ENCODE data around the gene DECR2.
"Not testable (repeated sequence)": the region's sequence is repeated elsewhere in the genome, so short reads cannot be mapped to it uniquely, and the experiment has no call there.

DECR2 gene

GRCh38 chr16:361872-362701 lies 39.6 kb upstream of the DECR2 start:
- peak; percentile 98 for DNase-seq (ENCODE audit: insufficient read length, low spot score)
- FAIRE-seq = no peak
- no peak for TF ChIP-seq POLR2A (IDR thresholded peaks at IDR 0.05; ENCODE audit: low read depth, low read length)

GRCh38 chr16:362702-362999 lies 39.0 kb upstream of the DECR2 start:
- FAIRE-seq = not testable (repeated sequence)

GRCh38 chr16:363110-363765 lies 38.4 kb upstream of the DECR2 start:
- no peak for DNase-seq (ENCODE audit: insufficient read length, low spot score)
- no peak for FAIRE-seq
- TF ChIP-seq POLR2A (IDR thresholded peaks at IDR 0.05; ENCODE audit: low read depth, low read length) = no peak

More at GRCh38 chr16:362702-362999, 39.0 kb upstream of the DECR2 start:
- DNase-seq (ENCODE audit: insufficient read length, low spot score) = not testable (repeated sequence)

DNA sequence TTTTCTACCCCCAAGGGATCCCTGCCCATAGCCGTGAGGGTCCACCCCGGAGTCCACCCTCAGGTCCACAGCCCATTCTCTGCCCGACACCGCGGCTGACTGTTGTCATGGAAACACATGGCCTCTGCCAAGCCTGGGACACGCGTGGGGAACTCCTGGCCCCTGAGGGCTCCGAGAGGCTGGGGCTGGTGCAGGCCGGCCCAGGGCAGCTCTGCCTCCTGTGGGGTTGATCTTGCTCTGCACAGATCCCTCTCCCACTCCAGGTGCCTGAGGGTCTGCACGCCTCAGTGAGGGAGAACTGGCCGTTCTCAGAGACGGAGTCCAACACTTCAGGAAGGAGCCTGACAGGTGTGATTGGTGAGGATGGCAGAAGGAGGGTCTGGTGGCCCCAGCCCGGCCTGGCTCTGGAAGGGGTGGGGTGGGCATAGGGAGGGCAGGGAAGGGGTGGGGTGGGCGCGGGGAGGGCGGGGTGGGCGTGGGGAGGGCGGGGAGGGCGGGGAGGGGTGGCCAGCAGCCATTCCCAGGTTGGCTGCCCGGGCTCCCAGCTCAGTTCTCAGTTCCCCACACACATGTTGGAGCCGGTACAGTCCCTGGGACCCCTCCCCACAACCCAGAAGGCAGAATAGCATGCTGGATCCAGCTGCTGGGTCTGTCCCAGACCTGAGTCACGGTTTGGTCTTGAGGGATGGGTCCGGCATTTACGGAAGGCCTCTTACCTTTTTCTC lies 37.8 kb upstream of the DECR2 start:
- no peak for FAIRE-seq
- no peak for DNase-seq (ENCODE audit: insufficient read length, low spot score)
- no peak for TF ChIP-seq POLR2A (IDR thresholded peaks at IDR 0.05; ENCODE audit: low read depth, low read length)

DNA sequence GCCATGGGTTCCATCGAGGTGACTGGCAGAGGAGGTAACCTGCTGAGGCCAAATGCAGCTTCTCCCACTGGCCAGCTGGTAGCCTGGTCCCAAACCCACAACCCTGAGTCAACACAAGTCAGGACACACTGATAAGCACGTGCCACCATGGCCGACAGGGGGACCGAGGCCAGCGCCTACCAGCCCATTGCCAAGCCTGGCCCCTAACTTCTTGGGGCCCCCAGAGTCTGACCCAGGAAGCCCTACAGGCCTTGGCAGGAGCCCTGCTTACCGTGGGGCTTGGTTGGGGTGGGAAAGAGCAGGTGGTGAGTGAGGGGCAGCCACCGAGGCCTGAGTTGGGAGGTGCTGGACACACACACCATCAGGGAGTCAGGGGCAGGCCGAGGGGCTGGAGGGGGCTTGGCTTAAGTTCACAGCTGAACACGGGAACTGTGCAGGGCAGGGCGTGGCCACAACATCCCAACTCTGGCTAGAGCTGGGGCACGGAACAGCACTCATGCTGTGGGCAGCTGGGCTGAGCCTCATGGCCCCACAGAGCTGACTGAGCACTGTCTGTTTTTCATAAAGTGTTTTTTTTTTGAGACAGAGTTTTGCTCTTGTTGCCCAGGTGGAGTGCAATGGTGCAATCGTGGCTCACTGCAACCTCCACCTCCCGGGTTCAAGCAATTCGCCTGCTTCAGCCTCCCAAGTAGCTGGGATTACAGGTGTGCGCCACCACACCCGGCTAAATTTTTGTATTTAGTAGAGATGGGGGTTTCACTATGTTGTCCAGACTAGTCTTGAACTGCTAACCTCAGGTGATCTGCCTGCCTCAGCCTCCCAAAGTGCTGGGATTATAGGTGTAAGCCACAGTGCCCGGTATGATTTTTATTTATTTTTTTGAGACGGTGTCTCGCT lies 36.8 kb upstream of the DECR2 start:
- no peak for DNase-seq (ENCODE audit: insufficient read length, low spot score)
- FAIRE-seq = no peak
- no peak for TF ChIP-seq POLR2A (IDR thresholded peaks at IDR 0.05; ENCODE audit: low read depth, low read length)

DNA sequence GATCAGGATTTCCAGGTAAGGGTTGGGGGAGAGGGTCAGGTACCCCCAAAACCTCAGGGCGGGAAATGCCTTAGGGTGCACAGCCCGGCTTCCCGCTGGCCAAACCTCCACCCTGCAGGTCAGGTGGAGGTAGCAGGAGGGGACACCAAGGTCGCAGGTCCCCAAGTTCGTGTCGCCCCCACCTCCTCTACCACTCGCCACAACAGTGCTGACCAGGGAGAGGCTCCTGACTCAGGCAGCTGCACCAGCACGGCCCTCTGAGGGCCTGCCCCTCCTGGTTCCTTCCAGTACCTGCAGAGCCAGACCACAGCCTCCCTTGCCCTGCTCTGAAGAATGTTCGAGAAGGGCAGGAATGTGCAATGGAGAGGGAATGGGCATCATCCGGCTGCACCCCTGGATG lies 35.2 kb upstream of the DECR2 start:
- DNase-seq (ENCODE audit: insufficient read length, low spot score) (no peak), FAIRE-seq (no peak)
- TF ChIP-seq POLR2A (IDR thresholded peaks at IDR 0.05; ENCODE audit: low read depth, low read length) = no peak

DNA sequence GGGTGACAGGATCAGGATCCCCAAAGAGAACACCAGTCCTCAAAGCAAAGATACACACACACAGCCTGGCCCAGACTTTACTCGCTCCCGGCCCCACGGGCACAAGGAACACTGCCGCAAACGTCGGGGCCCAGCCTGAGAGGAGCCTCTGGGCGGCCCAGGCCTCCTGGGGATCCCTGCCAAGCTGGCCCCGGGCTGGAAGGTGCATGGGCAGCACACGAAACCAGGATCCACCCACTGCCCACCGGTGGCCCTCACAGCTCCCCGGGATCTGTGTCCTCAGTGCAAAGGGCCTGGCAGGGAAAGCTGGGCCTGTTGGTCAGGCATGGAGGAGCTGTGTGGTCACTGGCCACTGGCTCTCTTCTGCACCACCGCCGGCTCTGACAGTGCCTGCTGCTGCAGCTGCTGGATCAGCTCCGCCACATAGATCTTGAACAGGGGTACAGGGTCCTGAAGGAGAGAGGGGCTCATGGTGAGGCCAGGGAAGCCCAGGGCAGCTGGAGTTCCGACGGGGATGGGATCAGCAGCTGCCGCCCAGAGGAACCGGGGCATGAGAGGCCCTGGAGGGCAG lies 34.3 kb upstream of the DECR2 start:
- FAIRE-seq (no peak), DNase-seq (ENCODE audit: insufficient read length, low spot score) (no peak)
- no peak for TF ChIP-seq POLR2A (IDR thresholded peaks at IDR 0.05; ENCODE audit: low read depth, low read length)

DNA sequence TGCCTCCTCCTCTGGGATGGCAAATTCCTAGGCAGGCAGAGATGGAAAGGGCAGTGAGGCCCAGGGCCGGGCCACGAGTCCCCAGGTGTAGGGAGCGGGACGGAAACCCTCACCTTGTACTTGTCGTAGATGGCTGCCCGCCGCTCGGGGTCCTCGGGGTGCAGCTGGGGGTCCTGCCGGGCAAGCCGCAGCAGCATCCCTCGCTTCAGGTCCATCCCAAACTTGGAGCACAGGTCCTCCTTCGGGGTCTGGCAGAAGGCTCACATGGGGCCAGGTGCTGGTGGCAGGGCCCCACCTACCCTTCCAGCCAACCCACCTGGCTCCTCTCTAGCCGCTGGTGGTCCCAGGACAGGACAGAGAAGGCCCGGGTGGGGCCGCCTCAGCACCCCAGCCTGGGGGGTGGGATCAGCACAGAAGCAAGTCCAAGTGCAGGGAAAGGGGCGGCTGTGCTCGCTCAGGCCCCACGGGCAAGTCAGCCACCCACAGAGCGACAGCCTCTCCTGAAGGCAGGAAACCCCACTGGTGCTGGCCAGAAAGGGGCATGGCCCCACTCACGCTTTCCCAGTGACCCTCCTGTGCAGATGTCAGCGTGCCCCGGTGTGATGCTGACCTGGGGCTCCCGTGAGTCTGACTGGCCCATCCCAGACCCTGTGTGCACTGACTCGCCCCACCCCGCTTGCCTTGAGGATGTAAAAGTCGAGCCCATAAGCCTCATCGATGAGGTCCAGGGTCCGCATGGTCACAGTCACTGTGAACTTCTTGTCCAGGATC lies 33.1 kb upstream of the DECR2 start:
- DNase-seq (ENCODE audit: insufficient read length, low spot score) = no peak
- TF ChIP-seq POLR2A (IDR thresholded peaks at IDR 0.05; ENCODE audit: low read depth, low read length) = no peak
- no peak for FAIRE-seq

DNA sequence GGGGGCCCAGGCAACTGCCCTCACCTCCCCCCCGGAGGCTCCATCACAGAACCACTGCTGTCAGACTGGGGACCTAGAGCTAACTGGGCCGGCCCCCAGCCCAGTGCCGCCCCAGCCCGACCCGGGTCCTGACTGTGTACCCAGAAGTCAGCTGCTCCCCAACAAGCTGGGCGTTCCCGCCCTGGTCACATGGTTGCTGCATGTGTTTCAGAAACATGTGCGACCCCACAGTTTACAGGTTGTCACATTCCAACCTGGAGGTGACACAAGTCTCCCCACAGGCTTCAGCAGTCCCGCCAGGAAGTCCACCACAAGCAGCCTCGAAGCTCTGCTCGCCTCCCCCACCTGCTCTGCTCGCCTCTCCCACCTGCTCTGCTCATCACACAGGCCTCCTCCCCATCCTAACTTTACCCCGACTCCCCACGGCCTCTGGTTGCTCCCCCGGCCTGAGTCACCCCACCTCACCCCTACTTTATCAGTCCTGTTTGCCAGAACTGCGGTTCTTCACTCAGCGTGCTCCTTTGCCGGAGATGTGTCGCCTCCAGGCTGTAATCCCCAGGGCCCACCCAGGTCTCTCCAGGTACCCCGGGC lies 32.3 kb upstream of the DECR2 start:
- no peak for TF ChIP-seq POLR2A (IDR thresholded peaks at IDR 0.05; ENCODE audit: low read depth, low read length)
- FAIRE-seq = no peak
- DNase-seq (ENCODE audit: insufficient read length, low spot score) = no peak

- TF ChIP-seq POLR2A (IDR thresholded peaks at IDR 0.05; ENCODE audit: low read depth, low read length) = no peak
- FAIRE-seq (no peak), DNase-seq (ENCODE audit: insufficient read length, low spot score) (no peak)
Measured at GRCh38 chr16:369866-370436, 31.7 kb upstream of the DECR2 start.

DNA sequence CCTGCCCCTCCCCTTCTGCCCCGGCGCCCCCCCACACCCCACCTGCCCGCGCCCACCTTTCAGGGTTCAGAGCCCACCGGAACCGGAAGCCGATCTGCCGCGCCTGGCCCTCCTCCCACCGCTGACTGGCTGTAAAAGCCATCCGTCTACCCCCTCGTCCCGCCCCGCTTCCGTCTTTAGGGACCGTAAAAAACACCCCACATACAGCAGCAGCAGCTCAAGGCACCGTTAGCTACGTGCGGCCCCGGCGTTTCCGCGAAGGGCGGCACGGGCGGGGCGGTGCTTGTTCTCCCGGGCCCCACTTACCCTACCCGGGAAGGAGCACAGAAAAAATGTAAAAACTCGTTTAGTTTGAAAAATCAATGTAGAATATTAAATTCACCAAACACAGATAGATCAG lies 31.2 kb upstream of the DECR2 start, which contains the start of gene MRPL28:
TSS of gene MRPL28 (minus strand) at position 96 of the 400 bp plus-strand sequence. CDS start 320 bp downstream, outside the sequence.
- 0 out of 2 replicates have a peak, but pooled peaks have one; percentile 10 for TF ChIP-seq POLR2A (IDR thresholded peaks at IDR 0.05; ENCODE audit: low read depth, low read length)
- FAIRE-seq (peak; percentile 23), DNase-seq (ENCODE audit: insufficient read length, low spot score) (peak; percentile 92)

GRCh38 chr16:370979-371514 lies 30.6 kb upstream of the DECR2 start:
- no peak for TF ChIP-seq POLR2A (IDR thresholded peaks at IDR 0.05; ENCODE audit: low read depth, low read length)
- no peak for FAIRE-seq
- DNase-seq (ENCODE audit: insufficient read length, low spot score) = no peak
